Spleen (tissue), 7 donors: ENCODE data around the gene AQP12A.

Experiments used
- POLR2A ChIP-seq, 3 donors: fragments of 450-650 bp; IDR thresholded peaks; one replicate each; pipeline ENCODE4 v1.5.1; 2017; ENCODE audit warnings: antibody characterized with exemption in 3 of 3, mild to moderate bottlenecking in 1 of 3
- POLR2AphosphoS5 ChIP-seq, 3 donors: sonication (generic); formaldehyde crosslinking; IDR thresholded peaks; one replicate each; pipeline ENCODE4 v1.5.1; 2017; ENCODE audit warnings: antibody characterized with exemption in 3 of 3
- TF ChIP-seq, protein P1 (sequence below), 11 experiments: fragments of 200-600 bp in 7 of 11; fragments of 450-650 bp in 4 of 11; sonication (generic) in 4 of 11; IDR thresholded peaks in 8 of 11; conservative IDR thresholded peaks in 3 of 11; 1 replicate in 7 of 11; 2 replicates in 4 of 11; pipeline versions ENCODE4 v1.4.0 to v1.8.0; 2016 to 2021; ENCODE audit warnings: antibody characterized with exemption in 11 of 11, inconsistent platforms in 4 of 11, mild to moderate bottlenecking in 1 of 11
- donor health status: DM: no; HTN: no; CAD: no; lungs with moderate emphysema.
- donor health status: DM: no; HTN: no; CAD: no.
- donor health status: DM: no; HTN: no; CAD: no.

DNA sequence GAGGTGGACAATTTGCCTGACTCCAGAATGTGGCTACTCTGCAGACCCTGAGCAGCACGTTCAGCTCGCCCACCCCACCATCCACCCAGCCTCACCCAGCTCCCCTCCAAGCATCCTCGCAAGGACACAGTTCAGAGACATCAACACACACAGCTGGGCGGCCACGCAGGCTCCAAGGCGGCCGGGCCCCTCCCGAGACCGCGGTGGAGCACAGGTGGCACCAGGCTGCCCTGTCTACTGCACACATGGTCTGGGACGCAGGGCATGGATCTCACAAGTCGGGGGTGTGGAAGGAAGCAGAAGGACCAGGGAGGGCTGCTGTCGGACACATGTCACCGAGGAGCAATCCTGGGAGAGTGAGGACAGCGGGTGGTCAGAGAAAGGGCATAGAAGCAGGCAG, 36.2 kb downstream of the AQP12A start:
- TF ChIP-seq POLR2A (IDR thresholded peaks at IDR 0.05) (no peak), POLR2AphosphoS5 (IDR thresholded peaks at IDR 0.05) (no peak)
- TF ChIP-seq, protein P1, sequence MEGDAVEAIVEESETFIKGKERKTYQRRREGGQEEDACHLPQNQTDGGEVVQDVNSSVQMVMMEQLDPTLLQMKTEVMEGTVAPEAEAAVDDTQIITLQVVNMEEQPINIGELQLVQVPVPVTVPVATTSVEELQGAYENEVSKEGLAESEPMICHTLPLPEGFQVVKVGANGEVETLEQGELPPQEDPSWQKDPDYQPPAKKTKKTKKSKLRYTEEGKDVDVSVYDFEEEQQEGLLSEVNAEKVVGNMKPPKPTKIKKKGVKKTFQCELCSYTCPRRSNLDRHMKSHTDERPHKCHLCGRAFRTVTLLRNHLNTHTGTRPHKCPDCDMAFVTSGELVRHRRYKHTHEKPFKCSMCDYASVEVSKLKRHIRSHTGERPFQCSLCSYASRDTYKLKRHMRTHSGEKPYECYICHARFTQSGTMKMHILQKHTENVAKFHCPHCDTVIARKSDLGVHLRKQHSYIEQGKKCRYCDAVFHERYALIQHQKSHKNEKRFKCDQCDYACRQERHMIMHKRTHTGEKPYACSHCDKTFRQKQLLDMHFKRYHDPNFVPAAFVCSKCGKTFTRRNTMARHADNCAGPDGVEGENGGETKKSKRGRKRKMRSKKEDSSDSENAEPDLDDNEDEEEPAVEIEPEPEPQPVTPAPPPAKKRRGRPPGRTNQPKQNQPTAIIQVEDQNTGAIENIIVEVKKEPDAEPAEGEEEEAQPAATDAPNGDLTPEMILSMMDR (IDR thresholded peaks at IDR 0.05 in 8 of 11, conservative IDR thresholded peaks at IDR 0.05 in 3 of 11), result no peak
